Stomach (tissue), 9 donors: ENCODE measurements around the gene ARMC10. TPM values are rescaled to one million over a fixed set of nuclear protein-coding genes. Genes with fewer than 3 reads are reported as not detected.
"Not testable (repeated sequence)": the region's sequence is repeated elsewhere in the genome, so short reads cannot be mapped to it uniquely, and the experiment has no call there.

Experiments
- DNase-seq, 2 donors: peaks; one replicate each; pipeline versions ENCODE4 v3.0.0 to v3.0.0-alpha.2; 2013 to 2019
- H3K27ac ChIP-seq, 5 donors: fragments of 200-600 bp in 4 of 5; sonication (generic) in 4 of 5; one replicate each; pipeline ENCODE4 v1.5.1; 2013 to 2019; ENCODE audit warnings: mild to moderate bottlenecking in 1 of 5, moderate library complexity in 1 of 5
- H3K27me3 ChIP-seq, 3 donors: fragments of 200-600 bp; sonication (generic); one replicate each; pipeline ENCODE4 v1.5.1; 2017 to 2019; ENCODE audit warnings: mixed run types in 1 of 3
- H3K36me3 ChIP-seq, 4 donors: fragments of 200-600 bp; sonication (generic); 1 replicate in 3 of 4; 2 replicates in 1 of 4; pipeline ENCODE4 v1.5.1; 2016 to 2019
- H3K4me1 ChIP-seq, 4 donors: fragments of 200-600 bp; sonication (generic); one replicate each; pipeline ENCODE4 v1.5.1; 2016 to 2019
- H3K4me3 ChIP-seq, 4 donors: fragments of 200-600 bp; sonication (generic) in 3 of 4; one replicate each; pipeline ENCODE4 v1.5.1; 2016 to 2019; ENCODE audit warnings: mild to moderate bottlenecking in 1 of 4
- H3K9me3 ChIP-seq, 4 donors: fragments of 200-600 bp; sonication (generic); one replicate each; pipeline ENCODE4 v1.5.1; 2016 to 2019
- CTCF ChIP-seq, 7 experiments: fragments of 450-650 bp in 4 of 7; fragments of 200-600 bp in 3 of 7; sonication (generic) in 3 of 7; IDR thresholded peaks; one replicate each; pipeline ENCODE4 v1.5.1; 2016 to 2019; ENCODE audit warnings: antibody characterized with exemption in 7 of 7, control low read depth in 2 of 7, mild to moderate bottlenecking in 1 of 7
- EP300 ChIP-seq: sonication (generic); formaldehyde crosslinking; IDR thresholded peaks from one replicate; pipeline ENCODE4 v1.6.1; 2017; ENCODE audit warnings: antibody characterized with exemption
- POLR2A ChIP-seq, 4 donors: fragments of 450-650 bp; IDR thresholded peaks; one replicate each; pipeline ENCODE4 v1.6.1; 2016; ENCODE audit warnings: antibody characterized with exemption in 4 of 4, control low read depth in 2 of 4, mild to moderate bottlenecking in 1 of 4, moderate library complexity in 1 of 4
- POLR2AphosphoS5 ChIP-seq, 3 donors: sonication (generic); formaldehyde crosslinking; IDR thresholded peaks; one replicate each; pipeline ENCODE4 v1.6.1; 2016; ENCODE audit warnings: antibody characterized with exemption in 3 of 3
- WGBS, 5 donors: extraction: QIAGEN DNeasy Blood & Tissue Kit in 3 of 5; methylation state at CpG; one replicate each; pipeline versions ENCODE4 v1.1.5 to v1.1.7; 2013 to 2018; 5-methylcytosine and 5-hydroxymethylcytosine counted together
- intact Hi-C: fragments of 100-400 bp; cut with DNase I; formaldehyde crosslinking; loops from one replicate; pipeline ENCODE4 v1.15.1; 2023; ENCODE audit warnings: low total_unique reads
- polyA plus RNA-seq, 3 donors: library from polyadenylated mRNA; stranded (reverse); fragments of 200-250 nt; gene quantifications; one replicate each; pipeline ENCODE4 v1.2.3, GENCODE V29; 2013
- total RNA-seq, 5 donors: library from RNA; depleted of rRNA; stranded (reverse); fragments of >200 nt; gene quantifications; one replicate each; pipeline versions ENCODE4 v1.1.0 to v1.2.3, GENCODE V29; 2014 to 2016
- donor health status: healthy with polysubstance abuse.
- donor health status: Bipolar disorder and iron deficiency.
- donor health status: healthy.

ARMC10 gene
- total and polyA plus RNA-seq, 8 donors: 1.8 to 118 (median 24.8) TPM

- peak; percentile 58 to 86 for DNase-seq
- Histone ChIP-seq H3K27ac (peak overlapping the region; percentile 92 to 98 (median 96)), H3K9me3 (no peaks in the 10 kb centered on the region), H3K4me1 (peaks cover 10 to 40% (median 28%) of the 10 kb centered on the region in 4 donors), H3K27me3 (no peaks in the 10 kb centered on the region), H3K4me3 (peak overlapping the region; percentile 65 to 87 (median 78)), H3K36me3 (no peaks in the 10 kb centered on the region)
- intact Hi-C loops: loop anchor here (10.0 kb wide), 1 partner anchor 69 kb away; the partner anchor contains the start of gene NAPEPLD
- no peak for TF ChIP-seq CTCF (IDR thresholded peaks at IDR 0.05)
- TF ChIP-seq POLR2AphosphoS5 (IDR thresholded peaks at IDR 0.05): no peak
- TF ChIP-seq EP300: no peak
- no peak for TF ChIP-seq POLR2A (IDR thresholded peaks at IDR 0.05)
- 0 to 5% (median 0%) methylated on average over 23 to 36 of the region's 36 CpGs for WGBS, 5 donors
Measured at GRCh38 chr7:103075337-103075918, 488 bp downstream of the ARMC10 start.

DNA sequence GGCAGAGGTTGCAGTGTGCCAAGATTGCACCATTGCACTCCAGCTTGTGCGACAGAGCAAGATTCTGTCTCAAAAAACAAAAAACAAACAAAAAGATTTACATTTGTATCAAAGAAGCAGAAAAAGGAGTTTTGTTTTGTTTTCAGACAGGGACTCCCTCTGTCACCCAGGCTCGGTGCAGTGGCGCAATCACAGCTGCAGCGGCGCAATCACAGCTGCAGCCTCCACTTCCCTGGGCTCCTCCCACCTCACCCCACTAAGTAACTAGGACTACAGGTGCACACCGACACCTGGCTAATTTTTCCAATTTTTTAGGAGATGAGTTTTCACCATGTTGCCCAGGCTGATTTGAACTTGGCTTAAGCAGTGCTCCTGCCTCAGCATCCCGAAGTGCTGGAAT is 1.8 kb downstream of the ARMC10 start:
- TF ChIP-seq CTCF (IDR thresholded peaks at IDR 0.05) (no peak), POLR2AphosphoS5 (IDR thresholded peaks at IDR 0.05) (no peak), EP300 (no peak), POLR2A (IDR thresholded peaks at IDR 0.05) (no peak)
- Histone ChIP-seq H3K4me3 (peak overlapping the region in 1 of 4 donors; percentile 87), H3K4me1 (peaks cover 10 to 40% (median 28%) of the 10 kb centered on the region in 4 donors), H3K36me3 (no peaks in the 10 kb centered on the region), H3K27me3 (no peaks in the 10 kb centered on the region), H3K27ac (no peak overlapping the region), H3K9me3 (no peaks in the 10 kb centered on the region)
- DNase-seq: peak in 1 of 2 donors; percentile 15
- intact Hi-C loops: loop anchor here (10.0 kb wide), 1 partner anchor 68 kb away; the partner anchor contains the start of gene NAPEPLD
- 88 to 93% (median 91%) methylated on average over 7 of the region's 7 CpGs for WGBS, 5 donors

GRCh38 chr7:103077318-103077717 is 2.4 kb downstream of the ARMC10 start:
- TF ChIP-seq CTCF (IDR thresholded peaks at IDR 0.05): no peak
- no peak for TF ChIP-seq POLR2A (IDR thresholded peaks at IDR 0.05)
- no peak for TF ChIP-seq POLR2AphosphoS5 (IDR thresholded peaks at IDR 0.05)
- TF ChIP-seq EP300: no peak
- Histone ChIP-seq H3K4me1 (peaks cover 10 to 40% (median 28%) of the 10 kb centered on the region in 4 donors), H3K27ac (no peak overlapping the region), H3K36me3 (no peaks in the 10 kb centered on the region), H3K9me3 (no peaks in the 10 kb centered on the region), H3K27me3 (no peaks in the 10 kb centered on the region), H3K4me3 (no peak overlapping the region)
- intact Hi-C loops: loop anchor here (10.0 kb wide), 1 partner anchor 67 kb away; the partner anchor contains the start of gene NAPEPLD
- DNase-seq: no peak
- 98 to 99% (median 98%) methylated on average over 3 of the region's 3 CpGs for WGBS, 5 donors

DNA sequence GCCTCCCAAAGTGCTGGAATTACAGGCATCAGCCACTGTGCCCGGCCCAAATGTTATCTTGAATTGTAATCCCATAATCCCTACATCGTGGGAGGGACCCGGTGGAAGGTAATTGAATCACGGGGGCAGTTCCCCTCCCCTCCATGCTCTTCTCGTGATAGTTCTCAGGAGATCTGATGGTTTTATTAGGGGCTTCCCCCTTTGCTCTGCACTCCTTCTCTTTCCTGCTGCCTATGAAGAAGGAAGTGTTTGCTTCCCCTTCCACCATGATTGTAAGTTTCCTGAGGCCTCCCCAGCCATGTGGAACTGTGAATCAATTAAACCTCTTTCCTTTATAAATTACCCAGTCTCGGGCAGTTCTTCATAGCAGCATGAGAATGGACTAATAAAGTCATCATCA is 3.3 kb downstream of the ARMC10 start:
- H3K36me3 ChIP-seq, DNase-seq, H3K4me3 ChIP-seq, H3K9me3 ChIP-seq, H3K27ac ChIP-seq, H3K27me3 ChIP-seq: not testable (repeated sequence)
- WGBS, 5 donors: 77 to 85% (median 83%) methylated on average over 6 of the region's 6 CpGs
- peaks cover 10 to 40% (median 27%) of the 10 kb centered on the region in 4 donors for H3K4me1 ChIP-seq
- intact Hi-C loops: loop anchor here (10.0 kb wide), 1 partner anchor 67 kb away; the partner anchor contains the start of gene NAPEPLD

GRCh38 chr7:103079836-103080235 is 4.9 kb downstream of the ARMC10 start:
- no peak for DNase-seq
- TF ChIP-seq CTCF (IDR thresholded peaks at IDR 0.05) (no peak), POLR2AphosphoS5 (IDR thresholded peaks at IDR 0.05) (no peak), POLR2A (IDR thresholded peaks at IDR 0.05) (no peak), EP300 (no peak)
- WGBS, 5 donors: 81 to 94% (median 89%) methylated on average over 3 of the region's 3 CpGs
- no peak overlapping the region for H3K27ac ChIP-seq
- H3K4me3 ChIP-seq: no peak overlapping the region
- peaks cover 0 to 17% (median 15%) of the 10 kb centered on the region in 4 donors for H3K36me3 ChIP-seq
- no peaks in the 10 kb centered on the region for H3K9me3 ChIP-seq
- no peaks in the 10 kb centered on the region for H3K27me3 ChIP-seq
- intact Hi-C loops: loop anchor here (10.0 kb wide), 1 partner anchor 65 kb away; the partner anchor contains the start of gene NAPEPLD
- peaks cover 10 to 29% (median 18%) of the 10 kb centered on the region in 4 donors for H3K4me1 ChIP-seq
